ENCODE measurements around the gene NGF.
"Not testable (repeated sequence)": the region's sequence is repeated elsewhere in the genome, so short reads cannot be mapped to it uniquely, and the experiment has no call there.

DNA sequence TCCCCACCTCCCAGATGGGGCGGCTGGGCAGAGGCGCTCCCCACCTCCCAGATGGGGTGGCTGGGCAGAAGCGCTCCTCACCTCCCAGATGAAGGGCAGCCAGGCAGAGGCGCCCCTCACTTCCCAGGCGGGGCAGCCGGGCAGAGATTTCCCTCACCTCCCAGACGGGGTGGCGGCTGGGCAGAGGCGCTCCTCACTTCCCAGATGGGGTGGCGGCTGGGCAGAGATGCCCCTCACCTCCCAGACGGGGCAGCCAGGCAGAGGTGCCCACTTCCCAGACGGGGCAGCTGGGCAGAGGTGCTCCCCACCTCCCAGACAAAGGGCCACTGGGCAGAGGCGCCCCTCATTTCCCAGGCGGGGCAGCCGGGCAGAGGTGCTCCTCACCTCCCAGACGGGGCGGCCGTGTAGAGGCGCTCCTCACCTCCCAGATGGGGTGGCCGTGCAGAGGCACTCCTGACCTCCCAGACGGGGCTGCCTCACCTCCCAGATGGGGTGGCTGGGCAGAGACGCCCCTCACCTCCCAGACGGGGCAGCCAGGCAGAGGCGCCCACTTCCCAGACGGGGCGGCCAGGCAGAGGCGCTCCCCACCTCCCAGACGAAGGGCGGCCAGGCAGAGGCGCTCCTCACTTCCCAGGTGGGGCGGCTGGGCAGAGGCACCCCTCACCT lies 21.9 kb upstream of the NGF start:
- TF ChIP-seq, protein P1, sequence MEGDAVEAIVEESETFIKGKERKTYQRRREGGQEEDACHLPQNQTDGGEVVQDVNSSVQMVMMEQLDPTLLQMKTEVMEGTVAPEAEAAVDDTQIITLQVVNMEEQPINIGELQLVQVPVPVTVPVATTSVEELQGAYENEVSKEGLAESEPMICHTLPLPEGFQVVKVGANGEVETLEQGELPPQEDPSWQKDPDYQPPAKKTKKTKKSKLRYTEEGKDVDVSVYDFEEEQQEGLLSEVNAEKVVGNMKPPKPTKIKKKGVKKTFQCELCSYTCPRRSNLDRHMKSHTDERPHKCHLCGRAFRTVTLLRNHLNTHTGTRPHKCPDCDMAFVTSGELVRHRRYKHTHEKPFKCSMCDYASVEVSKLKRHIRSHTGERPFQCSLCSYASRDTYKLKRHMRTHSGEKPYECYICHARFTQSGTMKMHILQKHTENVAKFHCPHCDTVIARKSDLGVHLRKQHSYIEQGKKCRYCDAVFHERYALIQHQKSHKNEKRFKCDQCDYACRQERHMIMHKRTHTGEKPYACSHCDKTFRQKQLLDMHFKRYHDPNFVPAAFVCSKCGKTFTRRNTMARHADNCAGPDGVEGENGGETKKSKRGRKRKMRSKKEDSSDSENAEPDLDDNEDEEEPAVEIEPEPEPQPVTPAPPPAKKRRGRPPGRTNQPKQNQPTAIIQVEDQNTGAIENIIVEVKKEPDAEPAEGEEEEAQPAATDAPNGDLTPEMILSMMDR (IDR thresholded peaks at IDR 0.05), result not testable (repeated sequence)
- TF ChIP-seq POLR2AphosphoS5 (IDR thresholded peaks at IDR 0.05), result not testable (repeated sequence)
